Esophagus squamous epithelium (tissue), 4 donors: ENCODE results near the gene LAMA5.

Experiments
- POLR2A ChIP-seq, 4 donors: fragments of 450-650 bp; IDR thresholded peaks; one replicate each; pipeline ENCODE4 v1.6.1; 2017; ENCODE audit warnings: antibody characterized with exemption in 4 of 4, mild to moderate bottlenecking in 4 of 4, moderate library complexity in 3 of 4
- TF ChIP-seq, protein P1 (sequence below), 6 experiments: fragments of 450-650 bp in 4 of 6; fragments of 200-600 bp in 2 of 6; sonication (generic) in 2 of 6; IDR thresholded peaks; one replicate each; pipeline ENCODE4 v1.5.1; 2016 to 2019; ENCODE audit warnings: antibody characterized with exemption in 6 of 6, mild to moderate bottlenecking in 4 of 6, moderate library complexity in 4 of 6

DNA sequence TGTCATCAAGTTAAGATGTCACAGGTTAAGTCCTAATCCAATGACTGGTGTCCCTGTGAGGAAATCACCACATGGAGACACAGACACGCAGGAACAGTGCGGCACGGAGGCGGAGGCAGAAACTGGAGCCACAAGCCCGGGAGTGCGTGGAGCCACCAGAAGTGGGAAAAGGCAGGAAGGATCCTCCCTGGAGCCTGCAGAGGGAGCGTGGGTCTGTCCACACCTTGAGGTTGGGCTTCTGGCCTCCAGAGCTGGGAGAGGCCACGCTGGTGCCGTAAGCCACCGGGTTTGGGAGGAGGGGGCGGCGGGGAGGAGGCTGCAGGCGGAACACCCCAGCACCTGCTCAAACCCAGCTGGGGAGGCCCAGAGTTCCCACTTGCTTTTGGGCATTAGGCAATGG is 36.2 kb upstream of the LAMA5 start:
- TF ChIP-seq, protein P1, sequence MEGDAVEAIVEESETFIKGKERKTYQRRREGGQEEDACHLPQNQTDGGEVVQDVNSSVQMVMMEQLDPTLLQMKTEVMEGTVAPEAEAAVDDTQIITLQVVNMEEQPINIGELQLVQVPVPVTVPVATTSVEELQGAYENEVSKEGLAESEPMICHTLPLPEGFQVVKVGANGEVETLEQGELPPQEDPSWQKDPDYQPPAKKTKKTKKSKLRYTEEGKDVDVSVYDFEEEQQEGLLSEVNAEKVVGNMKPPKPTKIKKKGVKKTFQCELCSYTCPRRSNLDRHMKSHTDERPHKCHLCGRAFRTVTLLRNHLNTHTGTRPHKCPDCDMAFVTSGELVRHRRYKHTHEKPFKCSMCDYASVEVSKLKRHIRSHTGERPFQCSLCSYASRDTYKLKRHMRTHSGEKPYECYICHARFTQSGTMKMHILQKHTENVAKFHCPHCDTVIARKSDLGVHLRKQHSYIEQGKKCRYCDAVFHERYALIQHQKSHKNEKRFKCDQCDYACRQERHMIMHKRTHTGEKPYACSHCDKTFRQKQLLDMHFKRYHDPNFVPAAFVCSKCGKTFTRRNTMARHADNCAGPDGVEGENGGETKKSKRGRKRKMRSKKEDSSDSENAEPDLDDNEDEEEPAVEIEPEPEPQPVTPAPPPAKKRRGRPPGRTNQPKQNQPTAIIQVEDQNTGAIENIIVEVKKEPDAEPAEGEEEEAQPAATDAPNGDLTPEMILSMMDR (IDR thresholded peaks at IDR 0.05), result no peak
- no peak for TF ChIP-seq POLR2A (IDR thresholded peaks at IDR 0.05)
